Measurements from ENCODE around the gene MAGI2. TPM values are rescaled to one million over a fixed set of nuclear protein-coding genes. Genes with fewer than 3 reads are reported as not detected.

MAGI2 gene
- total and polyA plus RNA-seq, 2 experiments from 2014 or later: 10.4 to 26.4 TPM

GRCh38 chr7:78792006-78792405, 661.5 kb downstream of the MAGI2 start:
- no peaks in the 10 kb centered on the region for H3K9me2 ChIP-seq (ENCODE audit: insufficient read depth)
- DNase-seq (ENCODE audit: low spot score): no peak
- no peak overlapping the region for H3K4me2 ChIP-seq
- H3K36me3 ChIP-seq (ENCODE audit: insufficient read depth): no peaks in the 10 kb centered on the region; the same call in 1 of the 2 replicates
- no peak overlapping the region for H2AFZ ChIP-seq
- Mint-ChIP-seq H3K4me1 (peaks cover 11% of the 10 kb centered on the region), H3K27ac (no peak overlapping the region), H3K9me3 (peaks cover 10% of the 10 kb centered on the region; the same call in 2 of the 3 replicates), H3K27me3 (ENCODE audit: insufficient read depth, low read depth, poor library complexity) (peaks cover 1% of the 10 kb centered on the region), H3K4me3 (no peak overlapping the region), H3K36me3 (ENCODE audit: low read depth) (peaks cover 5% of the 10 kb centered on the region; the same call in 1 of the 3 replicates)
- ATAC-seq: no peak
- no peak overlapping the region for H3K4me3 ChIP-seq
- no peaks in the 10 kb centered on the region for H3K27me3 ChIP-seq (ENCODE audit: insufficient read depth)
- TF ChIP-seq CREB1 (CRISPR knock-in tag; IDR thresholded peaks at IDR 0.05; ENCODE audit: low read depth) (no peak), EZH2phosphoT487 (IDR thresholded peaks at IDR 0.05; ENCODE audit: unreplicated experiment) (no peak), JUNB (IDR thresholded peaks at IDR 0.05; ENCODE audit: unreplicated experiment) (no peak), CTCF (conservative IDR thresholded peaks at IDR 0.05; ENCODE audit: low read depth in 2 of 2) (no peak), ZNF114 (CRISPR knock-in tag; IDR thresholded peaks at IDR 0.05) (no peak), POLR2AphosphoS5 (IDR thresholded peaks at IDR 0.05; ENCODE audit: low read depth) (no peak), NANOG (IDR thresholded peaks at IDR 0.05; ENCODE audit: borderline replicate concordance) (no peak), ZNF462 (CRISPR knock-in tag; IDR thresholded peaks at IDR 0.05) (no peak), EZH2 (IDR thresholded peaks at IDR 0.05; ENCODE audit: low read depth, unreplicated experiment) (no peak), STAT1 (IDR thresholded peaks at IDR 0.05; ENCODE audit: unreplicated experiment) (no peak), REST (IDR thresholded peaks at IDR 0.05; ENCODE audit: unreplicated experiment) (no peak), ETS1 (IDR thresholded peaks at IDR 0.05) (no peak), ZNF331 (CRISPR knock-in tag; IDR thresholded peaks at IDR 0.05; ENCODE audit: low read depth) (no peak)
- peaks cover 11% of the 10 kb centered on the region for H3K4me1 ChIP-seq (ENCODE audit: insufficient read depth)
- no peaks in the 10 kb centered on the region for H4K20me1 ChIP-seq (replicated peaks; ENCODE audit: insufficient read depth)
- no peaks in the 10 kb centered on the region for H3K79me2 ChIP-seq (replicated peaks; ENCODE audit: insufficient read depth)
- no peak overlapping the region for H3K27ac ChIP-seq (ENCODE audit: low read depth)
- H3F3A ChIP-seq (replicated peaks; ENCODE audit: low read depth): no peaks in the 10 kb centered on the region
